GM12878 (cell line): ENCODE results near the gene THUMPD3.

Experiments used
- BCL11A ChIP-seq: IDR thresholded peaks from 2 replicates; pipeline ENCODE4 v1.6.1; 2011; ENCODE audit warnings: low read depth, low read length
- CTCF ChIP-seq, 3 experiments: IDR thresholded peaks in 2 of 3; conservative IDR thresholded peaks in 1 of 3; 2 replicates each; pipeline ENCODE4 v1.5.1; 2011; ENCODE audit warnings: low read depth in 3 of 3, low read length in 3 of 3, mild to moderate bottlenecking in 3 of 3, control low read depth in 2 of 3, moderate library complexity in 2 of 3, inconsistent platforms in 1 of 3, mixed read lengths in 1 of 3; ENCODE audit not compliant: control insufficient read depth in 2 of 3, insufficient read depth in 1 of 3; ENCODE audit errors: extremely low read depth in 1 of 3
- ELK1 ChIP-seq: IDR thresholded peaks from 2 replicates; pipeline ENCODE4 v1.6.1; 2012; ENCODE audit warnings: low read depth, low read length, improper control_type of control experiment
- EP300 ChIP-seq, 2 experiments: fragments of 150-350 bp in 1 of 2; IDR thresholded peaks; 2 replicates each; pipeline ENCODE4 v1.6.1; 2011 to 2012; ENCODE audit warnings: low read depth in 2 of 2, low read length in 2 of 2, borderline replicate concordance in 1 of 2, improper control_type of control experiment in 1 of 2, inconsistent platforms in 1 of 2; ENCODE audit not compliant: control insufficient read depth in 1 of 2
- ETV6 ChIP-seq, 2 experiments: fragments of 450-650 bp in 1 of 2; IDR thresholded peaks in 1 of 2; conservative IDR thresholded peaks in 1 of 2; 2 replicates each; pipeline ENCODE4 v1.6.1; 2014; ENCODE audit warnings: antibody characterized with exemption in 1 of 2, borderline replicate concordance in 1 of 2, low read depth in 1 of 2, mild to moderate bottlenecking in 1 of 2, moderate library complexity in 1 of 2
- LARP7 ChIP-seq: fragments of 450-650 bp; IDR thresholded peaks from 2 replicates; pipeline ENCODE4 v1.6.1; 2017; ENCODE audit warnings: mild to moderate bottlenecking
- MXI1 ChIP-seq: fragments of 150-350 bp; IDR thresholded peaks from 2 replicates; pipeline ENCODE4 v1.6.1; 2011; ENCODE audit warnings: low read depth, mild to moderate bottlenecking, inconsistent platforms, low read length, improper control_type of control experiment
- NR2C2 ChIP-seq: IDR thresholded peaks from 2 replicates; pipeline ENCODE4 v1.6.1; 2011; ENCODE audit warnings: borderline replicate concordance, low read depth; ENCODE audit not compliant: control insufficient read depth, insufficient read length
- POLR2A ChIP-seq: IDR thresholded peaks from 2 replicates; pipeline ENCODE4 v1.6.1; 2011; ENCODE audit warnings: low read depth, mild to moderate bottlenecking, low read length
- YBX1 ChIP-seq: fragments of 450-650 bp; IDR thresholded peaks from 2 replicates; pipeline ENCODE4 v1.6.1; 2016; ENCODE audit warnings: antibody characterized with exemption

GRCh38 chr3:9422712-9423424, 60.0 kb downstream of the THUMPD3 start:
- TF ChIP-seq EP300 (IDR thresholded peaks at IDR 0.05; ENCODE audit: borderline replicate concordance in 1 of 2, control insufficient read depth in 1 of 2, low read depth in 2 of 2, low read length in 2 of 2) (no peak), ETV6 (conservative IDR thresholded peaks at IDR 0.05 in 1 of 2, IDR thresholded peaks at IDR 0.05 in 1 of 2; ENCODE audit: borderline replicate concordance in 1 of 2, low read depth in 1 of 2) (no peak), LARP7 (no peak), CTCF (IDR thresholded peaks at IDR 0.05 in 2 of 3, conservative IDR thresholded peaks at IDR 0.05 in 1 of 3; ENCODE audit: control insufficient read depth in 2 of 3, extremely low read depth in 1 of 3, insufficient read depth in 1 of 3, low read depth in 3 of 3, low read length in 3 of 3) (peak; percentile 18 to 45 (median 26); a peak in 4 of 6 replicates), ELK1 (no peak), MXI1 (no peak), NR2C2 (no peak), YBX1 (no peak), POLR2A (no peak), BCL11A (no peak)
